GM19455 (cell line): ENCODE results near the gene MRPL12.

Experiments
- ATAC-seq: cut with Tn5 transposase; IDR thresholded peaks from one replicate; pipeline ENCODE4 v1.9.1; 2021; ENCODE audit not compliant: unreplicated experiment

MRPL12 gene

GRCh38 chr17:81682565-81683207 lies 20.5 kb upstream of the MRPL12 start:
- no peak for ATAC-seq

- peak; percentile 16 for ATAC-seq
Observed at GRCh38 chr17:81683208-81683583, 20.0 kb upstream of the MRPL12 start.

GRCh38 chr17:81683584-81684441 lies 19.4 kb upstream of the MRPL12 start, which contains the start of the genes ARL16 and HGS:
Gene ARL16, minus strand, starts transcription at chr17:81683797. Its CDS starts 44 bp downstream, at chr17:81683753.
Gene HGS, plus strand, starts transcription at chr17:81684011. Its CDS starts 56 bp downstream, at chr17:81684067.
- peak; percentile 93 for ATAC-seq

- no peak for ATAC-seq
Observed at GRCh38 chr17:81684442-81684911, 18.7 kb upstream of the MRPL12 start.

- ATAC-seq: no peak
Observed at GRCh38 chr17:81685108-81685507, 18.1 kb upstream of the MRPL12 start.

GRCh38 chr17:81686614-81687013 lies 16.6 kb upstream of the MRPL12 start:
- no peak for ATAC-seq

- no peak for ATAC-seq
Observed at GRCh38 chr17:81687770-81688541, 15.2 kb upstream of the MRPL12 start.

GRCh38 chr17:81688616-81689015 lies 14.6 kb upstream of the MRPL12 start:
- no peak for ATAC-seq

- no peak for ATAC-seq
Observed at GRCh38 chr17:81690066-81690465, 13.1 kb upstream of the MRPL12 start.

GRCh38 chr17:81690549-81690948 lies 12.6 kb upstream of the MRPL12 start:
- no peak for ATAC-seq

GRCh38 chr17:81691196-81691595 lies 12.0 kb upstream of the MRPL12 start:
- ATAC-seq: no peak

GRCh38 chr17:81691608-81692007 lies 11.6 kb upstream of the MRPL12 start:
- no peak for ATAC-seq

GRCh38 chr17:81693509-81694210 lies 9.5 kb upstream of the MRPL12 start:
- no peak for ATAC-seq

GRCh38 chr17:81694810-81695209 lies 8.4 kb upstream of the MRPL12 start:
- ATAC-seq: no peak

GRCh38 chr17:81695211-81695610 lies 8.0 kb upstream of the MRPL12 start:
- no peak for ATAC-seq

GRCh38 chr17:81695801-81696200 lies 7.4 kb upstream of the MRPL12 start:
- no peak for ATAC-seq

GRCh38 chr17:81696218-81696941 lies 6.8 kb upstream of the MRPL12 start:
- ATAC-seq: no peak

GRCh38 chr17:81697261-81698044 lies 5.7 kb upstream of the MRPL12 start:
- ATAC-seq: no peak
